Right lobe of liver (tissue), 6 donors: ENCODE measurements around the gene SLCO3A1. TPM values are rescaled to one million over a fixed set of nuclear protein-coding genes. Genes with fewer than 3 reads are reported as not detected.

Experiments
- ATAC-seq, 4 donors: fragments of 200-7000 bp; cut with Tn5 transposase; one replicate each; pipeline ENCODE4 v1.9.1; 2020; ENCODE audit warnings: mild to moderate bottlenecking in 4 of 4, moderate library complexity in 4 of 4
- DNase-seq, 3 donors: peaks; one replicate each; pipeline ENCODE4 v3.0.0-alpha.2; 2020
- H3K27ac ChIP-seq, 3 donors: fragments of 200-600 bp; one replicate each; pipeline ENCODE4 v1.8.0; 2022
- H3K27me3 ChIP-seq, 2 donors: fragments of 200-600 bp; one replicate each; pipeline ENCODE4 v1.8.0; 2022
- H3K36me3 ChIP-seq, 4 donors: fragments of 200-600 bp; sonication (generic) in 1 of 4; one replicate each; pipeline versions ENCODE4 v1.5.1 to v1.8.0; 2017 to 2022; ENCODE audit warnings: control low read depth in 1 of 4
- H3K4me1 ChIP-seq, 4 donors: fragments of 200-600 bp; sonication (generic) in 1 of 4; one replicate each; pipeline versions ENCODE4 v1.5.1 to v1.8.0; 2017 to 2022; ENCODE audit warnings: control low read depth in 1 of 4
- H3K4me3 ChIP-seq, 3 donors: fragments of 200-600 bp; one replicate each; pipeline ENCODE4 v1.8.0; 2022
- H3K9me3 ChIP-seq, 4 donors: fragments of 200-600 bp; sonication (generic) in 1 of 4; one replicate each; pipeline versions ENCODE4 v1.5.1 to v1.8.0; 2017 to 2022; ENCODE audit warnings: control low read depth in 1 of 4
- POLR2A ChIP-seq: fragments of 450-650 bp; IDR thresholded peaks from one replicate; pipeline ENCODE4 v1.6.1; 2017; ENCODE audit warnings: antibody characterized with exemption, mild to moderate bottlenecking
- WGBS: methylation state at CpG from one replicate; pipeline ENCODE4 v1.1.6; 2018; ENCODE audit warnings: low coverage, low lambda C conversion rate; ENCODE audit not compliant: insufficient coverage; ENCODE audit errors: missing lambda C conversion rate; 5-methylcytosine and 5-hydroxymethylcytosine counted together
- intact Hi-C, 2 donors: fragments of 100-400 bp; cut with DNase I; formaldehyde crosslinking; loops; one replicate each; pipeline versions ENCODE4 v1.11.2 to v1.14.1; 2022
- total RNA-seq, 6 experiments: library from RNA; depleted of rRNA in 2 of 6; stranded (reverse); fragments of >200 nt in 2 of 6; fragmentation: NEBNext Ultra II Directional in 3 of 6; extraction: Animal tissue kit (Norgen Biotek cat#: 25700) in 3 of 6; gene quantifications; one replicate each; pipeline versions ENCODE4 v1.1.0 to v1.2.4, GENCODE V29; 2016 to 2023
- TF ChIP-seq, protein P1 (sequence below), 4 donors: fragments of 200-600 bp in 3 of 4; fragments of 450-650 bp in 1 of 4; IDR thresholded peaks; one replicate each; pipeline versions ENCODE4 v1.5.1 to v1.8.0; 2016 to 2022; ENCODE audit warnings: antibody characterized with exemption in 4 of 4, mild to moderate bottlenecking in 2 of 4
- donor health status: DM: no; HTN: yes; CAD: no.
- donor health status: DM: no; HTN: no; CAD: no.
- donor health status: DM: no; HTN: no; CAD: no.
- donor health status: DM: no; HTN: yes; CAD: no.
- donor health status: DM: no; HTN: yes; CAD: no.

SLCO3A1 gene
- total RNA-seq, 6 experiments from 2014 or later: 2.4 to 7.7 (median 3.7) TPM

DNA sequence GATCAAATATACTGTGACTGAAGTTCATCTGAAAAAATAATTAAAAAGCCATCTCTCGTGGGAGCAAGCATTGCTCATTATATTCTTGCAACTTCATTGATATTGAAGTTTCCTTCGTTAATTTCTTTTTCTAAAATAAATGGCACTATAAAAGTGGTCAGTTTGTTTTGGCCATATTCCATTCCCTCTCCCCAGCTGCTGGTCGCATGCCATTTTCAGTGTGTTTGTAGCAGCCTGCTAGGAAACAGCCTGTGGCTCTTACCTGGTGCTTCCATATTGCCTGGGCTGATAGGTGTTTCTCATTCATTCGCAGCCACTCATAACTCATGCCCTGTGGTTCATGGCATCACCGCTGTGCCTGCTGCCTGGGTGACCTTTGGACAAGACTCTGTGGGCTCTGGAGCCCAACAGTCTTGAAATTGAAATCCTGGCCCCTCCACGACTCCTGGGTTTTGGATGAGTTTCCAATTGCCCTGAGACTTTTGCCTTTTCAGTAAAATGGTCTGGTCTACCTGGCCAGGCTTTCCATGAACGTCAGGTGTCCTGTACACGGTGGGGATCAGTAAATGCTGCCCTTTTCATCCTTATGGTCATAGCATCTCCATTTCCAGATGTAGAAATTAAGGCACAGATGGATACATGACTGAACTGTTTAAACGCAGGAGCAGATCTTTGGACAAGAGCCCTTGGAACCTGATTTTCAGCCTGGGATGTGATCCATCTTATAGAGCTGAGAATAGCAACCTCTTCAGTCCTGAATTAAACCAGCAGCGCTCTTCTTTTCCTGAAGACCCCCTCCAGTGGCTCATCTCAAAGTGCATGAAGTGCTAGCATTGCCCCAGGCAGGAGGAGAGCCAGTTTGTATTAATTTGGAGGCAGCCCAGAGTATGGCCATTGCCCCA, 69.4 kb downstream of the SLCO3A1 start:
- no peaks in the 10 kb centered on the region for H3K27me3 ChIP-seq
- no peak overlapping the region for H3K4me3 ChIP-seq
- WGBS: 54% methylated on average over 6 of the region's 10 CpGs
- no peaks in the 10 kb centered on the region for H3K4me1 ChIP-seq
- H3K36me3 ChIP-seq: no peaks in the 10 kb centered on the region
- peak overlapping the region in 1 of 3 donors; percentile 23 for H3K27ac ChIP-seq
- ATAC-seq: no peak
- TF ChIP-seq, protein P1, sequence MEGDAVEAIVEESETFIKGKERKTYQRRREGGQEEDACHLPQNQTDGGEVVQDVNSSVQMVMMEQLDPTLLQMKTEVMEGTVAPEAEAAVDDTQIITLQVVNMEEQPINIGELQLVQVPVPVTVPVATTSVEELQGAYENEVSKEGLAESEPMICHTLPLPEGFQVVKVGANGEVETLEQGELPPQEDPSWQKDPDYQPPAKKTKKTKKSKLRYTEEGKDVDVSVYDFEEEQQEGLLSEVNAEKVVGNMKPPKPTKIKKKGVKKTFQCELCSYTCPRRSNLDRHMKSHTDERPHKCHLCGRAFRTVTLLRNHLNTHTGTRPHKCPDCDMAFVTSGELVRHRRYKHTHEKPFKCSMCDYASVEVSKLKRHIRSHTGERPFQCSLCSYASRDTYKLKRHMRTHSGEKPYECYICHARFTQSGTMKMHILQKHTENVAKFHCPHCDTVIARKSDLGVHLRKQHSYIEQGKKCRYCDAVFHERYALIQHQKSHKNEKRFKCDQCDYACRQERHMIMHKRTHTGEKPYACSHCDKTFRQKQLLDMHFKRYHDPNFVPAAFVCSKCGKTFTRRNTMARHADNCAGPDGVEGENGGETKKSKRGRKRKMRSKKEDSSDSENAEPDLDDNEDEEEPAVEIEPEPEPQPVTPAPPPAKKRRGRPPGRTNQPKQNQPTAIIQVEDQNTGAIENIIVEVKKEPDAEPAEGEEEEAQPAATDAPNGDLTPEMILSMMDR (IDR thresholded peaks at IDR 0.05): no peak
- TF ChIP-seq POLR2A: no peak
- no peak for DNase-seq
- intact Hi-C loops: no loop called here
- H3K9me3 ChIP-seq: no peaks in the 10 kb centered on the region

- WGBS: 76% methylated on average over 7 of the region's 7 CpGs
- ATAC-seq (no peak), DNase-seq (no peak)
- H3K4me1 ChIP-seq: no peaks in the 10 kb centered on the region
- no peaks in the 10 kb centered on the region for H3K9me3 ChIP-seq
- TF ChIP-seq, protein P1 (IDR thresholded peaks at IDR 0.05): no peak
- no peak for TF ChIP-seq POLR2A
- H3K36me3 ChIP-seq: no peaks in the 10 kb centered on the region
- H3K27ac ChIP-seq: no peak overlapping the region
- intact Hi-C loops: no loop called here
- H3K27me3 ChIP-seq: no peaks in the 10 kb centered on the region
- H3K4me3 ChIP-seq: no peak overlapping the region
Observed at GRCh38 chr15:91924183-91924582, 70.7 kb downstream of the SLCO3A1 start.

GRCh38 chr15:91924837-91925495, 71.5 kb downstream of the SLCO3A1 start:
- Histone ChIP-seq H3K4me3 (no peak overlapping the region), H3K4me1 (no peaks in the 10 kb centered on the region), H3K27ac (no peak overlapping the region), H3K27me3 (no peaks in the 10 kb centered on the region), H3K9me3 (no peaks in the 10 kb centered on the region), H3K36me3 (no peaks in the 10 kb centered on the region)
- TF ChIP-seq, protein P1 (IDR thresholded peaks at IDR 0.05): no peak
- TF ChIP-seq POLR2A: no peak
- ATAC-seq (no peak), DNase-seq (no peak)
- 69% methylated on average over 4 of the region's 4 CpGs for WGBS
- intact Hi-C loops: no loop called here

DNA sequence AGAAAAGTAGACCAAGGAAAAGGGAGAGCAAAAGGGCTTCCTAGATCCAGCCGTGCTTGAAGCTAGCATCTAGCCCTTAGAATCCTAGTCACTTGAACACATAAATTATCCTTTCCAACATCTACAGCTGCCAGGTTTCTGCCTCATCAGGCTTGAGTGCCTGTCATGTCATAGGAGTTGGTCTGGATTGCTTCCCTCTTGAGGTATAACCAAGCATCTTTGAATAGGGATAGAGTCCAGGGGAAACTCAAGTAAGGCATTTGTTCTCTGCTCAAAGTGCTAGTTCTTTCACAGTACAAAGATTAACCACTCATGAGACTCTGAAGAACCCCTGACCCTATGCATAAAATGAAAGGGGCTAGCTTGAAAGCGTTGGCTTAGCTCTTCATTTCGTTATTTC, 72.3 kb downstream of the SLCO3A1 start:
- intact Hi-C loops: no loop called here
- Histone ChIP-seq H3K36me3 (no peaks in the 10 kb centered on the region), H3K4me1 (no peaks in the 10 kb centered on the region), H3K9me3 (no peaks in the 10 kb centered on the region), H3K4me3 (no peak overlapping the region), H3K27ac (no peak overlapping the region), H3K27me3 (no peaks in the 10 kb centered on the region)
- DNase-seq: no peak
- 85% methylated on average over 3 of the region's 3 CpGs for WGBS
- TF ChIP-seq, protein P1 (IDR thresholded peaks at IDR 0.05): no peak
- TF ChIP-seq POLR2A: no peak
- no peak for ATAC-seq
